Keratinocyte (primary cell): ENCODE data around the gene DCXR. TPM values are rescaled to one million over a fixed set of nuclear protein-coding genes. Genes with fewer than 3 reads are reported as not detected.

Experiments
- DNase-seq: peaks from one replicate; pipeline ENCODE4 v3.0.0-alpha.2; 2011; ENCODE audit warnings: low read depth, missing footprints, low spot score
- FAIRE-seq: peaks from 2 replicates; lab custom pipeline; 2011; peaks lifted over from hg19 to GRCh38; lab: Jason Lieb, UNC
- H2AFZ ChIP-seq: 2 replicates; pipeline ENCODE4 v1.6.0; 2012; ENCODE audit warnings: low read length, control low read depth, inconsistent platforms; ENCODE audit not compliant: control insufficient read depth
- H3K27ac ChIP-seq: 2 replicates; pipeline ENCODE4 v1.5.1; 2011; ENCODE audit warnings: low read length; ENCODE audit not compliant: control insufficient read depth, insufficient read depth
- H3K27me3 ChIP-seq: 3 replicates; pipeline ENCODE4 v1.6.0; 2011; ENCODE audit warnings: low read length; ENCODE audit not compliant: control insufficient read depth, insufficient read depth; ENCODE audit errors: extremely low read depth
- H3K36me3 ChIP-seq, 2 experiments: 2 replicates in 1 of 2; 3 replicates in 1 of 2; pipeline ENCODE4 v1.5.1; 2011; ENCODE audit warnings: low read length in 2 of 2, mild to moderate bottlenecking in 1 of 2; ENCODE audit not compliant: control insufficient read depth in 2 of 2, insufficient read depth in 2 of 2; ENCODE audit errors: extremely low read depth in 1 of 2
- H3K4me1 ChIP-seq: 3 replicates; pipeline ENCODE4 v1.5.1; 2011; ENCODE audit warnings: low read length; ENCODE audit not compliant: control insufficient read depth, insufficient read depth; ENCODE audit errors: extremely low read depth
- H3K4me2 ChIP-seq: 3 replicates; pipeline ENCODE4 v1.6.0; 2011; ENCODE audit warnings: low read depth, low read length; ENCODE audit not compliant: control insufficient read depth, insufficient read depth; ENCODE audit errors: extremely low read depth
- H3K4me3 ChIP-seq, 3 experiments: fragments of 200-600 bp in 1 of 3; sonication (generic) in 1 of 3; 2 replicates in 2 of 3; 3 replicates in 1 of 3; pipeline ENCODE4 v1.5.1; 2011 to 2016; ENCODE audit warnings: low read length in 3 of 3, mild to moderate bottlenecking in 3 of 3, control low read depth in 2 of 3, inconsistent platforms in 1 of 3, low read depth in 1 of 3, mixed read lengths in 1 of 3, mixed run types in 1 of 3, moderate library complexity in 1 of 3; ENCODE audit not compliant: control insufficient read depth in 2 of 3, insufficient read depth in 2 of 3; ENCODE audit errors: extremely low read depth in 1 of 3
- H3K79me2 ChIP-seq: 2 replicates; pipeline ENCODE4 v1.6.0; 2012; ENCODE audit warnings: low read length; ENCODE audit not compliant: control insufficient read depth, insufficient read depth
- H3K9ac ChIP-seq: 3 replicates; pipeline ENCODE4 v1.6.0; 2011; ENCODE audit warnings: low read length; ENCODE audit not compliant: control insufficient read depth, insufficient read depth; ENCODE audit errors: extremely low read depth
- H3K9me1 ChIP-seq: 3 replicates; pipeline ENCODE4 v1.6.0; 2011; ENCODE audit warnings: low read length; ENCODE audit not compliant: control insufficient read depth, insufficient read depth; ENCODE audit errors: extremely low read depth
- H3K9me3 ChIP-seq: 2 replicates; pipeline ENCODE4 v1.5.1; 2012; ENCODE audit warnings: low read depth, low read length; ENCODE audit not compliant: control insufficient read depth
- H4K20me1 ChIP-seq: 3 replicates; pipeline ENCODE4 v1.6.0; 2011; ENCODE audit warnings: low read length; ENCODE audit not compliant: control insufficient read depth, insufficient read depth; ENCODE audit errors: extremely low read depth
- CTCF ChIP-seq, 3 experiments: IDR thresholded peaks in 1 of 3; conservative IDR thresholded peaks in 1 of 3; optimal IDR thresholded peaks in 1 of 3; 2 replicates in 2 of 3; 3 replicates in 1 of 3; pipeline versions ENCODE3 to v1.5.1; 2011; ENCODE audit warnings: low read length in 3 of 3, mild to moderate bottlenecking in 3 of 3, moderate library complexity in 2 of 3, control low read depth in 1 of 3, inconsistent platforms in 1 of 3; ENCODE audit not compliant: insufficient read depth in 2 of 3; ENCODE audit errors: extremely low read depth in 1 of 3
- EZH2 ChIP-seq: IDR thresholded peaks from one replicate; pipeline ENCODE4 v1.6.1; 2012; ENCODE audit warnings: inconsistent platforms, mild to moderate bottlenecking, low read length, moderate library complexity
- dilution Hi-C: fragments of 300-500 bp; cut with MboI; formaldehyde crosslinking; loops from one replicate; pipeline ENCODE4 v1.7.0; 2020; ENCODE audit warnings: low sequenced_read_pairs; ENCODE audit not compliant: extremely low pct_ligation_motif_present
- polyA plus RNA-seq, 5 experiments: library from polyadenylated mRNA; depleted of rRNA in 3 of 5; stranded (reverse) in 3 of 5; stranded (forward) in 1 of 5; unstranded in 1 of 5; fragments of >200 nt; gene quantifications; 1 replicate in 1 of 5; 2 replicates in 3 of 5; 3 replicates in 1 of 5; pipeline versions ENCODE4 v1.2.1 to v1.2.3, GENCODE V29; 2011 to 2012; ENCODE audit warnings: missing spikeins in 2 of 5, low read depth in 1 of 5, low replicate concordance in 1 of 5

Gene DCXR
- polyA plus RNA-seq, 1 donor (not counting 4 experiments of a cell fraction or from before 2014, with no cell fraction given), result 45.4 TPM

GRCh38 chr17:82014971-82015310, 22.6 kb downstream of the DCXR start:
- peaks cover 0 to 4% of the 10 kb centered on the region in 2 experiments for H3K36me3 ChIP-seq
- H3K4me2 ChIP-seq, result no peak overlapping the region
- H3K27me3 ChIP-seq, result no peaks in the 10 kb centered on the region
- H3K9me3 ChIP-seq, result no peaks in the 10 kb centered on the region
- no peak overlapping the region for H3K27ac ChIP-seq
- dilution Hi-C loops, result no loop called here
- no peak for DNase-seq
- no peak overlapping the region for H3K9ac ChIP-seq
- H3K4me1 ChIP-seq, result peaks cover 18% of the 10 kb centered on the region
- TF ChIP-seq EZH2, result no peak
- no peak for TF ChIP-seq CTCF (optimal IDR thresholded peaks at IDR 0.05 in 1 of 3, IDR thresholded peaks at IDR 0.05 in 1 of 3, conservative IDR thresholded peaks at IDR 0.05 in 1 of 3; ENCODE audit: extremely low read depth in 1 of 3, insufficient read depth in 2 of 3, low read length in 3 of 3)
- H3K9me1 ChIP-seq, result no peaks in the 10 kb centered on the region
- no peak overlapping the region for H3K4me3 ChIP-seq
- no peak for FAIRE-seq
- H4K20me1 ChIP-seq, result peaks cover 1% of the 10 kb centered on the region
- no peaks in the 10 kb centered on the region for H3K79me2 ChIP-seq
- H2AFZ ChIP-seq, result no peak overlapping the region

GRCh38 chr17:82014432-82014831, 23.1 kb downstream of the DCXR start:
- H3K4me1 ChIP-seq, result peaks cover 18% of the 10 kb centered on the region
- no peak overlapping the region for H2AFZ ChIP-seq
- no peak overlapping the region for H3K27ac ChIP-seq
- H3K9ac ChIP-seq, result no peak overlapping the region
- H4K20me1 ChIP-seq, result no peaks in the 10 kb centered on the region
- no peak overlapping the region for H3K4me3 ChIP-seq
- no peaks in the 10 kb centered on the region for H3K9me1 ChIP-seq
- FAIRE-seq (no peak), DNase-seq (no peak)
- TF ChIP-seq EZH2, result no peak
- peak; percentile 19 to 63 (median 39) for TF ChIP-seq CTCF (optimal IDR thresholded peaks at IDR 0.05 in 1 of 3, IDR thresholded peaks at IDR 0.05 in 1 of 3, conservative IDR thresholded peaks at IDR 0.05 in 1 of 3; ENCODE audit: extremely low read depth in 1 of 3, insufficient read depth in 2 of 3, low read length in 3 of 3)
- peaks cover 0 to 4% of the 10 kb centered on the region in 2 experiments for H3K36me3 ChIP-seq
- no peaks in the 10 kb centered on the region for H3K27me3 ChIP-seq
- H3K4me2 ChIP-seq, result no peak overlapping the region
- dilution Hi-C loops, result no loop called here
- no peaks in the 10 kb centered on the region for H3K79me2 ChIP-seq
- H3K9me3 ChIP-seq, result no peaks in the 10 kb centered on the region
